A673 (cell line): ENCODE measurements around the gene TARP.

ENCODE experiments used
- BruUV-seq: library from RNA; stranded (reverse); fragments of 400-500 nt; replicated peaks from 2 replicates; lab custom pipeline; 2021; lab: Mats Ljungman, UMichigan
- CTCF ChIA-PET: fragments of 300-600 bp; sonication (Branson Sonifier 250); formaldehyde crosslinking; loops from one replicate; lab custom pipeline; 2022; ENCODE audit warnings: antibody characterized with exemption; lab: Charles Lee
- POLR2A ChIA-PET: fragments of 300-600 bp; sonication (Branson Sonifier 250); formaldehyde crosslinking; loops from one replicate; lab custom pipeline; 2022; ENCODE audit warnings: antibody characterized with exemption; ENCODE audit not compliant: low non-redundant PET; lab: Charles Lee
- DNase-seq: peaks from one replicate; pipeline ENCODE4 v3.0.0-alpha.2; 2015; ENCODE audit warnings: low spot score
- H3K27ac ChIP-seq: fragments of 200-600 bp; sonication (generic); 2 replicates; pipeline ENCODE4 v1.5.1; 2016; ENCODE audit warnings: mixed run types, low read depth, mild to moderate bottlenecking, mixed read lengths, antibody characterized with exemption, low read length; ENCODE audit not compliant: poor library complexity, severe bottlenecking
- H3K27me3 ChIP-seq: fragments of 200-600 bp; sonication (generic); replicated peaks from 2 replicates; pipeline ENCODE4 v1.6.1; 2017; ENCODE audit warnings: mixed run types, low read depth, mild to moderate bottlenecking, mixed read lengths, antibody characterized with exemption, low read length; ENCODE audit not compliant: insufficient read depth, poor library complexity
- H3K36me3 ChIP-seq: fragments of 200-600 bp; sonication (generic); 2 replicates; pipeline ENCODE4 v1.6.1; 2016; ENCODE audit warnings: mixed run types, mild to moderate bottlenecking, mixed read lengths, antibody characterized with exemption, low read length; ENCODE audit not compliant: insufficient read depth, poor library complexity, severe bottlenecking
- H3K4me1 ChIP-seq: fragments of 200-600 bp; sonication (generic); 2 replicates; pipeline ENCODE4 v1.6.1; 2017; ENCODE audit warnings: mixed run types, mild to moderate bottlenecking, mixed read lengths, antibody characterized with exemption, low read length; ENCODE audit not compliant: insufficient read depth, poor library complexity, severe bottlenecking
- H3K4me3 ChIP-seq: fragments of 200-600 bp; sonication (generic); 2 replicates; pipeline ENCODE4 v1.5.1; 2016; ENCODE audit warnings: low read depth, mixed run types, mild to moderate bottlenecking, mixed read lengths, low read length; ENCODE audit not compliant: poor library complexity, severe bottlenecking
- H3K9me3 ChIP-seq: fragments of 200-600 bp; sonication (generic); 2 replicates; pipeline ENCODE4 v1.6.1; 2016; ENCODE audit warnings: mixed run types, low read depth, mild to moderate bottlenecking, mixed read lengths, antibody characterized with exemption, low read length; ENCODE audit not compliant: poor library complexity, severe bottlenecking
- CTCF ChIP-seq: fragments of 300-800, 200-600 bp; sonication (generic); conservative IDR thresholded peaks from 2 replicates; pipeline ENCODE4 v1.5.1; 2017; ENCODE audit warnings: low read depth, mild to moderate bottlenecking, antibody characterized with exemption, low read length, moderate library complexity, mixed read lengths
- EZH2 ChIP-seq: fragments of 200-600 bp; sonication (generic); IDR thresholded peaks from 2 replicates; pipeline ENCODE4 v1.6.1; 2017; ENCODE audit warnings: borderline replicate concordance, low read depth, mild to moderate bottlenecking, mixed read lengths, antibody characterized with exemption, low read length; ENCODE audit not compliant: poor library complexity, severe bottlenecking
- intact Hi-C: fragments of 100-400 bp; cut with micrococcal nuclease; formaldehyde crosslinking; loops from one replicate; pipeline ENCODE4 v1.10.0; 2022; ENCODE audit not compliant: unreplicated experiment

Gene TARP

GRCh38 chr7:38273286-38273995, at the start of gene TARP:
Gene TARP (minus strand): TSS chr7:38273636.
- H3K27ac ChIP-seq: no peak within 1 kb of the TSS
- BruUV-seq: no TSS peak
- no peak for DNase-seq
- H3K9me3 ChIP-seq: no peaks in the 10 kb centered on the region
- ChIA-PET CTCF (no interaction called here), POLR2A (no interaction called here)
- H3K27me3 ChIP-seq: no peaks in the 10 kb centered on the region
- no peak within 1 kb of the TSS for H3K4me3 ChIP-seq
- TF ChIP-seq CTCF (no peak), EZH2 (no peak)
- no peaks in the 10 kb centered on the region for H3K4me1 ChIP-seq
- H3K36me3 ChIP-seq: no peaks in the 10 kb centered on the region
- intact Hi-C loops: no loop called here

- CTCF ChIA-PET: no interaction called here
- no peak for DNase-seq
- Histone ChIP-seq H3K9me3 (no peaks in the 10 kb centered on the region), H3K27ac (no peak overlapping the region), H3K27me3 (no peaks in the 10 kb centered on the region), H3K36me3 (no peaks in the 10 kb centered on the region), H3K4me3 (no peak overlapping the region), H3K4me1 (peaks cover 14% of the 10 kb centered on the region)
- intact Hi-C loops: no loop called here
- no TSS peak for BruUV-seq
- POLR2A ChIA-PET: no interaction called here
- TF ChIP-seq EZH2: no peak
- no peak for TF ChIP-seq CTCF
Measured at GRCh38 chr7:38323156-38323555, 49.7 kb upstream of the TARP start.

- CTCF ChIA-PET: interaction anchor here (1.3 kb wide), 1 partner anchor 13 kb away, joined by 4 read pairs; no protein-coding TSS in a partner anchor
Measured at GRCh38 chr7:38322461-38322860, 49.0 kb upstream of the TARP start.

More at GRCh38 chr7:38322461-38322860, 49.0 kb upstream of the TARP start:
- DNase-seq: no peak
- TF ChIP-seq EZH2 (no peak), CTCF (no peak)
- Histone ChIP-seq H3K4me3 (no peak overlapping the region), H3K27ac (no peak overlapping the region), H3K36me3 (no peaks in the 10 kb centered on the region), H3K9me3 (no peaks in the 10 kb centered on the region), H3K27me3 (no peaks in the 10 kb centered on the region), H3K4me1 (peaks cover 8% of the 10 kb centered on the region)
- BruUV-seq: no TSS peak
- POLR2A ChIA-PET: no interaction called here
- intact Hi-C loops: no loop called here
